HG03571 (cell line): ENCODE results near the gene PRPF4.
"Not testable (repeated sequence)": the region's sequence is repeated elsewhere in the genome, so short reads cannot be mapped to it uniquely, and the experiment has no call there.

Experiments used
- ATAC-seq: cut with Tn5 transposase; IDR thresholded peaks from one replicate; pipeline ENCODE4 v1.9.1; 2021; ENCODE audit not compliant: unreplicated experiment

Gene PRPF4

DNA sequence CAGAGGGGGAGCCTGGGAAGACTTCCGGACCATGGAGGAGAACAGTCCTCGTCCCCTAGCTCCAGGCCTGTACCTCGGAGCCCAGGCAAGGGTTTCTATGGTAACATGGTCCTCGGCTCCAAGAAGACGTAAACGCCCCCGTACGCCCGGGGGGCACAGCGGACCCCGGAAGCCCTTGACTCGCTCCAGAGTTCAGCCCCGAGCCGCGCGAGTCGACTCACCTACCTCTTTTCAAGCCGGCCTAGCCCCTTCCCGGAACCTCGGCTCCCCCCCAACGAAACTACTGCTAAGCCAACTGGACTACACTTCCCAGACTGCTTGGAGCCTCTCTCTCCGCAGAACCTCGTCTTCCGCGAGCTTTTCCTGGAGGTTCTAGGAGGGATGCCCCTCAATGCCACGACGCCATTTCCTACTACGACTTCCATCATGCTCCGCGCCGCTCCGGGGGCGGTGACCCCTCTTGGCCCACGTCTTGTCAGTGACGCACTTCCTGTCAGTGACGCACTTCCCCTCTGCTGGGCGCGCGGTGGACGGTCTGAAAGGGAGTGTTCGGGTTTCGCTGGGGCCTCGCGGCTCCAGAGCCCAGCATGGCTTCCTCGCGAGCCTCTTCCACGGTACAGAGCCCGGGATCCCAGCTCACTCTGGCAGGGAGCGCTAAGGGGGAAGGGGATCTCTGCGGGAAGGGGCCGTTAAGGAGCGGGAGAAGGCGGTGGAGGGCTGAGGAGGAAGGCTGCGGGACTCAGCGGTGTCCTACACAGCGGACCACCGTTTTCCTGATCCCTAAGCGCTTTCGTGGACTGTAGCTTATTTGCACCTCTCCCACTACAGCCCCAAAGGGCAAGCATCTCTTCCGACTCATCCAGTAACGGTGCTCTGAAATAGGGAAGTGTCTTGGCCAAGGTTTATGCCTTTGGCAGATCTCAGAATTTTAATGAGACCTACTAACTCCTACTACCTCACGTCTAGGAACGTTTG is at the start of gene PRPF4, which contains the start of gene CDC26:
TSS of gene PRPF4 (plus strand) at position 502 of the 975 bp plus-strand sequence. CDS start at position 588, 86 bp downstream.
TSS of gene CDC26 (minus strand) at position 416 of the 975 bp plus-strand sequence. CDS start 3,065 bp downstream, outside the sequence.
- ATAC-seq = peak; percentile 95

DNA sequence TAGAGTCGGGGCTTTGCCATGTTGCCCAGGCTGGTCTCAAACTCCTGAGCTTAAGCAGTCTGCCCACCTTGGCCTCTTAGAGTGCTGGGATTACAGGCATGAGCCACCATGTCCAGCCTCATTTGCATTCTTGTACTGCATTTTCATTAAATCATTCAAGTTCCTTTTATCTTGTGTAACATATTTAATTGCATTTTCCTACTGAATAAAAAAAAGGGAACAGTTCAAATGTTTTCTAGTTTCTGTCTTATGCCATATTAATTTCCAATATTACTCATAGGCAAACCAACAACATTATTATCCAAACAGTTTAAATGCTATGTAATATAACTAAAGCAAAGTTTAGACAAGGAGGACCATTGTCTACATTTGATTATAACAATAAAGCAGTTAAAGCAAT is 48.0 kb upstream of the PRPF4 start:
- ATAC-seq = no peak

DNA sequence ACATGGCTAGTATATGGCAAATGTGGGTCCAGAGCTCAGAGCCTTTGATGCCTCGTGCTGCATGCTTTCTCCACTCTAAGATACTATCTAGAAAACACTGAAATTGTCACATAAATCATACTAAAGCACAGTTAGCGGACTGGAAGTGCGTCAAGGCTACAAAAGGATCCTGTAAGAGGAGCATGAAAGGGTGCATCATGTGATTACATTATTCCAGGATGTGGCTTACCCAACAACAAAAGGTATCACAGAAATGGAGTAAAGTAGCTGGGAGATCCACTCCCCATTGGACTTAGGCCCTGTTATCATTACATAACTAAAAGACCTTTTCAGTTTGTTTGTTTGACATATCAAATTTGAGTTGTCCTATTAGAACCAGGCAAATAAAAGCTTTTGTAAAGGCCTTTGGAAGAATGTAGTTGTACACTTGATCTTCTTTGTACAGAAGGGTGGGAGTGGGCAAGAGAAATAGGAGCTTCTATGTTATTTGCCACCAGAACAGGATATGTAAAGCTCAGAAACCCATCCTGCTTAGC is 47.3 kb upstream of the PRPF4 start:
- no peak for ATAC-seq

DNA sequence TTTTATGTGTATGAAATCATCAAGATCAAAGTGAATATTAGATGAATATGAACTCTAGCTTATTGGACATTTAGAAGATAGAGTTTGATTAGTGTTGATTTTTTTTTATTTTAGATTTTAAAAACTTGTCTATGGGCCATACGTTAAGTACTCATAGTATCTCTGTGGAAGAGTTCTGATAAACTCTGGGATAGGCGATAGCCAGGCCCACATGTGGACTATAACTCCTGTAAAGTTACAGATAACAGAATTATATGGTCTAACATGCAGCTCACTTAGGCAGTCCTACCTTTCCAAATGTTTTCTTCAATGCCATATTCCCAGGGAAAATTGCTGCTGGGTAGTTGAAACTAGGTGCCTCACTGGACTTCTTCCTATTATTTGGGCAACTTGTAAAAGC is 43.8 kb upstream of the PRPF4 start:
- no peak for ATAC-seq

DNA sequence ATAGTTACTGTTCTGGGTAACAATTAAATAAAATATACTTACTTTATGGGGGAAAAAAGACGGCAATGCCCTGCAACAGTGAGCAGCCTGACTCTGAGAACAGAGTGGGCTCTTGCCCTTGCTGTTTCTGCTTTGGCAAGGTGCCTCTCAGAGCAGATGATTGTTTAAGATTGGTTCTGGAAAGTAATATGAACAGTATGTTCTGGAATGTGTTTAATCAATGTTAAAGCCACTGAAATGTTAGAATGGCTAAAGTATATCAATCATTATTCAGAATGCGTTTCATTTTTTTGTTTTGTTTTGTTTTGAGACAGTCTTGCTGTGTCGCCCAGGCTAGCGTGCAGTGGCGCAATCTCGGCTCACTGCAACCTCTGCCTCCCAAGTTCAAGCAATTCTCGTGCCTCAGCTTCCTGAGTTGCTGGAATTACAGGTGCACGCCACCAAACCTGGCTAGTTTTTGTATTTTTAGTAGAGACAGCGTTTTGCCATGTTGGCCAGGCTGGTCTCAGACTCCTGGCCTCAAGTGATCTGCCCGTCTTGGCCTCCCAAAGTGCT is 39.7 kb upstream of the PRPF4 start:
- not testable (repeated sequence) for ATAC-seq

DNA sequence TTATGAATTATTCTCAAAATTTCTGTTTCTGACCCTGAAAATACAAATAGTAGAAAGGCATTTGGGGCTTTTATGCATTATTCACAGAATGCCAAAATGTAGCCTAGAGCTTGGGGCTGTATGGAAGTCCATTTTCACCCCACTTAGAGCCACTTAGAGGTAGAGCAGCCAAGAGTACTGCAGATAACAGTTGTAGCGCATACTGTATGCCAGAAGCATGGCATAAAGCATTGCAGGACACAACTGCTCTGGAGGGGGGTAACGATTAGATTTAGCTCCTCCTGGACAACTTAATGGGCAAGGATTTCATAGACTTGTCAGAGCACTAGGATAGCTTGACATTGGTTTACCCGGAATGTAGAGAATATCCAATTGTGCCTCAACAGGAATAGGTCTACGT is 38.4 kb upstream of the PRPF4 start:
- ATAC-seq = no peak

DNA sequence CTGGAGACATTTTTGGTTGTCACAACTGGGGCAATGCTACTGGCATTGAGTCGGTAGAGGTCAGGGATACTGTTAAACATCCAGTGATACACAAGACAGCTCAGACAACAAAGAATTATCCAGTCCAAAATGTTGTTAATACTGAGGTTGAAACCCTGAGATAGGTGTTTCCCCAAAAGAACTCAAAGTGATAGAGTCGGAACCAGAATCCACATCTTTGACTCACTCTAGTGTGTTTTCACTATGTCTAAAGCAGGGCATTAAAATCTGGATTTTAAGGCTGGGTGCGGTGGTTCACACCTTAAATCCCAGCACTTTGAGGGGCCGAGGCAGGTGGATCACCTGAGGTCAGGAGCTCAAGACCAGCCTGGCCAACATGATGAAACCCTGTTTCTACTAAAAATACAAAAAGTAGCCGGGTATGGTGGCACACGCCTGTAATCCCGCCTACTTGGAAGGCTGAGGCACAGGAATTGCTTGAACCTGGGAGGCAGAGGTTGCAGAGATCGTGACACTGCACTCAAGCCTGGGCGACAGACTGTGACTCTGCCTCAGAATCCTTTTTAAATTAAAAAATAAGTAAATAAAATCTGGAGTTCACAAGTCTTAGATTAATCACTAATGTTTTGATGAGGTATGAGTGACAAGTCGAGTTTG is 37.1 kb upstream of the PRPF4 start:
- no peak for ATAC-seq

DNA sequence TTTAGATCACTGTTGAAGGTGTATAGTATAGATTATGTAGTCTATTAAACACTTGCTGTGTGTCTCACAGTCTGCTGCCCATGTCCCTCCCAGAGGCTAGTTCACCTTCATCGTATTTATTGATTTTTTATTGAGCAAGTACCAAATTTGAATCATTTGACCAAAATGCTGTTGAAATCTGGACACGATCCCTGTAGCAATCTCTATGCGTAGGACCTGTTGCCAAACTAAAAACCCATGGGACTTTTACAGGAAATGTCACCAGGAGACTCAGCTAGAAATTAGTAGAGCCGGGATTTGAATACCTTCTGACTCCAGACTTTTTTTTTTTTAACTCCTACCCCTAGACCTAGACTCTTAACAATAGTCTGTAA is 36.6 kb upstream of the PRPF4 start:
- ATAC-seq = no peak

DNA sequence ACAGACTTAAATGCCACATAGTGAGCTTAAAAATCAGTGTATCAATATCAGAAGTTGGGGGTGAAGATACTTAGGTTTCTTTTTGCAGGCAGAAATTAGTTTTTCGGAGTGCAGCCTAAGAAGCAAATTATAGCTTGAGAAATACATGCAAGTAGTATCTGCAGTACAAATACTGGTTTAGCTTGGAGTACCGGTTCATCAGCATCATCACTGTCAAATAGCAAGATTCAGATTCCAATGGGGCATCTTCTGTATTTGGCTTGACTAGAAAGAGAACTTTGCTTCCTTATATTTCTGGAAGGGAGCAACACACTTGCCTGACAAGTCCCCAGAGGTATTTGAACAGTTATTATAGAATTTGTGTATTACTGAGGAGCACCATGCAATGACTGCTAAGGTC is 34.3 kb upstream of the PRPF4 start:
- ATAC-seq = no peak

DNA sequence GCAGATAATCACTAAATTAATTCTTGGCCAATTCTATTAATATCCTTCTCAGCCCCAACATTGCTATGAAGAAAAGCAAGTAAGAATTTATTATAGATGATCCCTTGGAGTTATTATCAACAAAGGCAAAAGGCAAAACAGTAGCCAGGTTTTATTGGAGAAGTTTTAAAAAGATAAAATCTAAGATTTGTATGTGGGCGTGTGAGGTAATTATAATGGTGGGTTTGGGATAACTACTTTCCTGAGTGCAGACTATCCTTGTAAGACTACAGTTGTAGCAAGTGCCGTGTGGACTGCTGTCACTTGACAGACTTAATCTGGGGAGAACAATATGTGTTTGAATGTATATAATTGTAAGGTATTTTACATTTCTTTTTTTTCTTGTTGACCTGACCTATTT is 30.9 kb upstream of the PRPF4 start:
- ATAC-seq = no peak

DNA sequence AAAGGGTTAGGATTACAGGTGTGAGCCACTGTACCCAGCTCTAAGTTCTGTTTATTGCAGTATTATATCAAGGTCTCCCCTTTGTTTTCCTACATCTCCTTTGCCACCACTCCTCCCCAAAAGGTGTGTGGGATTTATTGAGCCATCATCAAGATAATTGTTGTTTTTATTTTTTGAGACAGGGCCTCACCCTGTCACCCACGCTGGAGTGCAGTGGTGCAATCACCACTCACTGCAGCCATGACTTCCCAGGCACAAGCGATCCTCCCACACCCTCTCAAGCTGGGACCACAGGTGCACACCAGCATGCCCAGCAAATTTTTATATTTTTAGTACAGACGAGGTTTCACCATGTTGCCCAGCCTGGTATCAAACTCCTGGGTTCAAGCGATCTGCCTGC is 29.6 kb upstream of the PRPF4 start:
- ATAC-seq = no peak

DNA sequence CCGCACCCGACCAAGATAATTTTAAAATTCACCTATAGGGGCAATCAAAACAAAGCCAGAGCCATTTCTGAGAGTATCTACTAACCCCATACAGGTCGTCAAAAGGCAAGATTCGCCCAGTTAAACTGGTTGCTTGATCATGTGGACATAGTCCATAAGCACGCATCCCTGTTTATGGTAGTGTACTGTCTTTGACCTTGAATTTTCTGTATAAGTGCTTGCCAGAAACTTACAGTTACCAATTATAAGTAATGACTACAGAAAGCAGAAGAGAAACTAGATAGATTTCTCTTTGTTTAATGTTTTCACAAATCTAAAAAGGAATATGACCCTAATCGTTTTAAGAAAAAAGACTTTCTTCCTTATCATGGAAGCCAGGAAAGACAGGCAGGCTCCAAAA is 28.5 kb upstream of the PRPF4 start:
- ATAC-seq = no peak

DNA sequence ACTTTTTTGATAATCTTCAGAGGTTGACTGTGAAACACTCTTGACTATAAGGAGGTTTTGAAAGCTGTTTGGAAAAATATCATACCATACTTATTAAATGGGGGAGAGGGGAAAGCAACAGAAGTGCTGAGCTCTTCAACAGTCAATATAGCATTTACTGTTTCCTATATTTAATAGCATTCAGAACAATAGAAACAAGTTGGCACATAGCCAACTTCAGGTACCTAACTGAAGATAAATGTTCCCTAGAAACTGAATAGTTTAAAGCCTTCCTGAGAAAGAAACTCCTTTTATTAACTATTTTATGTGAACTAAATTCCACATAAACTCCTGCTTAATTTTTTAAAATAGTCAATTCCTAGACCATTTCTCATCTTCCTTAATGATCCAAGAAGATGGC is 27.8 kb upstream of the PRPF4 start:
- no peak for ATAC-seq

DNA sequence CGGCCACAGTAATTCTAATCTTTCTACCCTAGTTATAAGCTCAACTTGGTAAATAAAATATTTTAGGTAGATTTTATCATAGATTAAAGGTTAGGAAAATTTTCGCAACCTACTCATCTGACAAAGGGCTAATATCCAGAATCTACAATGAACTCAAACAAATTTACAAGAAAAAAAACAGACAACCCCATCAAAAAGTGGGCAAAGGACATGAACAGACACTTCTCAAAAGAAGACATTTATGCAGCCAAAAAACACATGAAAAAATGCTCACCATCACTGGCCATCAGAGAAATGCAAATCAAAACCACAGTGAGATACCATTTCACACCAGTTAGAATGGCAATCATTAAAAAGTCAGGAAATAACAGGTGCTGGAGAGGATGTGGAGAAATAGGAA is 25.8 kb upstream of the PRPF4 start:
- not testable (repeated sequence) for ATAC-seq

DNA sequence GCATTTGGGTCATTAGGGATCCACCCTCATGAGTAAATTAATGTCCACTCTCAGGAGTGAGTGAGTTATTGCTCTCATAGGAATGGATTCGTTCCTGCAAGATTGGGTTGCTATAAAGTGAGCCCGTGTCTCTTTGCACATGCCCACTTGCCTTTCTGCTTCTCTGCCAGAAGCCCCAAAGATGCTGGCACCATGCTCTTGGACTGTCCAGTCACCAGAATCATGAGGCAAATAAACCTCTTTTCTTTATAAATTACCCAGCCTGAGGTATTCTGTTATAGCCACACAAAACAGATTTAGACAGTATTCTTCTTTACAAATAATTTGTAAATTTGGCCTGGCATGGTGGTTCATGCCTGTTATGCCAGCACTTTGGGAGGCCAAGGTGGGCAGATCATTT is 24.7 kb upstream of the PRPF4 start:
- ATAC-seq = no peak

DNA sequence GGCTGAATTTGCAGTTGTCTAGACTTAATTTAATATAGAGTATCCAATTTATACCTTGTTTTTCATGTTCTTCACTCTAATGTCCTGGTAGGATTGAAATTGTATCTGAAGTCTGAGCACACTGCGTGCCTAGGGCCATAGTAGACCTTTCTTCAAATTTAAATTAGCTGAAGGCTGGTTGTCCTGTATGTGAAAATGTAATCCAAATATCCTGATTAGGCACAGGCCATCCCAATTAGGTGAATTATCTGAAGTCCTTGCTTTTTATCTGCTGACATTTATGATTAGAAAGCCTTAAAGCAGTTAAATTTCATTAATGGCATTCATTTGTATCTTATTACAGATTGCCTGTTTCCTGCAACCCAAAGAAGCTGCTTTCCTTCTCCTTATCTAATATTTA is 20.5 kb upstream of the PRPF4 start:
- ATAC-seq = no peak

DNA sequence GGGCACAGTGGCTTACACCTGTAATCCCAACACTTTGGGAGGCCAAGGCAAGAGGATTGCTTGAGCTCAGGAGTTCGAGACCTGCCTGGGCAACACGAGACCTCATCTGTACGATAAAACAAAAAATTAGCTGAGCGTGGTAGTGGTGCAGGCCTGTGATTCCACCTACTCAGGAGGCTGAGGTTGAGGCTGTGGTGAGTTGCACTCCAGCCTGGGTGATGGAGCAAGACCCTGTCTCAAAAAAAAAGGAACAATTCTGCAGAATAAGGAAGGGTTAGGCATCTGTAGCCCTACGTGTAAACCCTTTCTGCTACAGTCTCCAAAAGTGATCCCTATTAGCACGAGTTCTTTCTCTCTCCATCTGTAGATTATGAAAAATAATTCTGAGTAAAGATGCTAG is 20.0 kb upstream of the PRPF4 start:
- no peak for ATAC-seq

DNA sequence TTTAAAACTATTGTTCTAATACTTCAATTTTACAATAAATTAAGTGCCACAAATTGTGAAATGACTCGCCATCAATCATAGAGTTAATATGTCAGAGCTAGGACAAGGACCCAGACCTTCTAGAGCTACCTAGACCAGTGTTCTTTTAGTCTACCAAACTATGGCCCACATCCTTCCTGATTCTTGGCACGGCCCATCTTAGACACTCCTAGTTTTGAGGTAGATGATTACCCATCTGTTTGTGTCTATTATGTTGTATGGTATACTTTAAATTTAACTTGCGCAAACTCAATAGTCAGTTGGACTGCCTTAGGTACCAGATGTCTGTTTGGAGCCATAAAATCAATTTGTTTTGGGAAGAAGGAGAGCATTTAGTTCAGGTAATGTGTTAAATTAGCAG is 17.6 kb upstream of the PRPF4 start:
- no peak for ATAC-seq

DNA sequence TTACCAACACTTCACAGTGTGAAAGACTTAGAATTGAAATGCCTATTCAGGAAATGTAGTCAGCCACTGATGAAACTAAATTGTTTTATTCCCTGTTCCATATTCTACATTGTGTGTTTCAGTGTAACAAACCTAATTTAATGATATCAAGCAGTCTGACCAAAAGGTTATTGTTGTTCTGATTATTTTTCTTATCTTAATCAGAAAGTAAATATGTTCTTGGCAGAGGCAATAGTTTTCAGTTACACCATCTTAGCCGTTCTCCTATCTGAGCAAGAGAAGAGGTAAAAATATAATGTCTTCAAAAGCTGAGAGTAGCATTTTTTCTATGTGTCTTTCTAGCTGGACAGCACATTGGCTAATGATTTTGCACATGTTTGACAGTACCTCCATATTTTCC is 17.2 kb upstream of the PRPF4 start:
- no peak for ATAC-seq

DNA sequence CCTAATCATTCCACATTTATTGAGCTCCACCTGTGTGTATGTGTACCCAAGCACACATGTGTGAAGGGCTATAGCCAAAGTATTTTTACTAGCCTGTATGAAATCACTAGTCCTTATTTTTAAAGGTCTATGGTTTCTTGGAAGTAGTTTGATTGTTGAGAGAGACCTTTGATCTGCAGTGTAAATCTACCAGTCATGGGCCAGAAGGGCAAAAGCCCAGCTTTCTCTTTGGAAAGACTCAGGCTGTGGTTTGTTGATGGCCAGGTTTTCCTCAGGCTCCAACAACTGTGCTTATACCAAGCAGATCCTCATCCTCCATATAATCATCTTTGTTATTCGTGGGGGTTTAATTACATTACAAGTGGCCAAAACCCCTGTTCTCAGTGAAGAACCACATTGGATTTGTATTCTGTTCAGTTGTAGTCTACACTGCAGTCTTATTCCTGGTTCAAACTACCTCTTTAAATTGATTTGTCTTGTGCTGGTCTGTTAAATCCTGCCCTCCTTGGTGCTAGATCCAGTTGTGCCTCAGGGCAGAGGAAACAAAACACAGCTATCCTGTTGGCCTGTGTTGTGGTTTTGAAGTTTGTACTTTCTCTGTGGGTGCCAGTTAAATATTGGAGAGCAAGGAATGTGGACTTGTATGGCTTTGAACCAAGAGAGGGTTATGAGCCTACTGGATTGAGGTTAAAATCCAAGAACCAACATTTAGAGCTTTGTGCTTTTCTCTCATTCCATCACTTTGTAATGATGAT is 13.4 kb upstream of the PRPF4 start:
- ATAC-seq = no peak

DNA sequence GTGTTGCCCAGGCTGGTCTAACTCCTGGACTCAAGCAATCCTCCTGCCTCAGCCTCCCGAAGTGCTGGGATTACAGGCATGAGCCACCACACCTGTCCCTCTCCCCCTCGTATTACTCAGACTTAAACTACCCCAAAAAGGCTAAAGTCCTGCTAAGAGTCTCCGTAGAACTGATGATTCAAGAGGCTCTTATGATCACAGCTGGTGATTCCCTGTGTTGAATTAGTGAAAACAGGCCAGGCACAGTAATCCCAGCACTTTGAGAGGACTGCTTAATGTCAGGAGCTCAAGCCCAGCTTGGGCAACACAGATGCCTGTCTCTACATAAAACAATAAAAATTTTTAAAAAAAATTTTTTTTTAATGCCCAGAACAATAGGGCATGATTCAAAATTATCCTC is 9.3 kb upstream of the PRPF4 start:
- ATAC-seq = no peak
